DMS114 treated with DMSO at 0.1 percent for 48 hours (cell line): ENCODE data around the gene CLDND1.

Experiments used
- DNase-seq: peaks from one replicate; lab custom pipeline; 2025; ENCODE audit not compliant: unreplicated experiment; lab: John Stamatoyannopoulos, UW

The CLDND1 gene

GRCh38 chr3:98518816-98519215 is 3.9 kb downstream of the CLDND1 start:
- no peak for DNase-seq

GRCh38 chr3:98514948-98515347 is 7.8 kb downstream of the CLDND1 start:
- DNase-seq: no peak

GRCh38 chr3:98513736-98514135 is 9.0 kb downstream of the CLDND1 start:
- no peak for DNase-seq

- DNase-seq: no peak
Observed at GRCh38 chr3:98513091-98513511, 9.6 kb downstream of the CLDND1 start.

- no peak for DNase-seq
Observed at GRCh38 chr3:98512576-98512975, 10.1 kb downstream of the CLDND1 start.

- no peak for DNase-seq
Observed at GRCh38 chr3:98508582-98508981, 14.1 kb downstream of the CLDND1 start.

DNA sequence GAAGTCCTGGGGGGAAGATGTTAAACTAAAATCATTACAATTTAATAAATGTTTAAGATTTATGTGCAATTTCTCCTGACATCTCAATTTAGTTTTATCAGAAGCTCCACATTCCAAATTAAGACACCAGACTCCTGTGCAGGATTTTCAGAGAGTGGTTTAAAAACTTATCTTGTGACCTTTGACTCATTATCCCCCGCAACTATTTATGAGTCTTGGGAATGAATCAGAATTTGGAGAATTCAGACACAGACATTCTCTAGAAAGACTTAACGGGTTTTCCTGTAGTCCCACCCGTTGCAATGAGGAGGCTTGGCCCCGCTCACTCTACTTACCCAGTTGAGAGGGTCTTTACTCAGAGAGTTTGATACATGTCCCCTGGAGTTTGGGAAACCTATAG is 18.2 kb downstream of the CLDND1 start:
- DNase-seq: no peak

DNA sequence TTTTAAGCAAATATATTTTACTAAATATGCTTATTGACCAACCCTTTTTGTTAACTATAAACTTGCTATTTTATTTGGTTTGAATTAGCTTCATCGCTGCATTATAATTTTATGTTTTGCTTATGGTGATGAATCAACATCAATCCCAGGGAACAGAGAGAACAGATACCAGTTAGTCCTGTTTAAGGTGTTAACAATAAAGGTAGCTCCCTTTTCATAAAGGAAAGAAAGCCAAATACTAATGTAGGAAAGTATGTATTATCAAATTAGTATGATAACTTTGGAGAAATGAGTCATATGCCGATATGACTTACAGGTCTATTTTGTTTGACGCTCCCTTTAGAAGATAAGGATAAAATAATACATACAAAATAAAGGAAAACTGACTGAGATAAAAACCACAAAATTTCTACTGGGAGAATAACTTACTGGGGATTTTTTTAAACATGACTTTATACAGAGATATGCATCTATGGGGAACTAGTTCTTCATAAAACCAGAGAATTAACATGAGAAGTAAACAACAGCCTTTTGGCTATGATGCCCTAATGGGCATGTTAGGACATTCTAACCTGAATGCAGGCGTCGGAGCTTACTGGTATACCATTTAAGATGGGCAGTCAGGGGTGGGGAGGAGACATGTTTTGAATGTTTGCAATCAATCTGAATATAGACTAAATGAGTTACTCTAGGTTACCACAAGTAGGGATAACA is 20.7 kb downstream of the CLDND1 start:
- no peak for DNase-seq

DNA sequence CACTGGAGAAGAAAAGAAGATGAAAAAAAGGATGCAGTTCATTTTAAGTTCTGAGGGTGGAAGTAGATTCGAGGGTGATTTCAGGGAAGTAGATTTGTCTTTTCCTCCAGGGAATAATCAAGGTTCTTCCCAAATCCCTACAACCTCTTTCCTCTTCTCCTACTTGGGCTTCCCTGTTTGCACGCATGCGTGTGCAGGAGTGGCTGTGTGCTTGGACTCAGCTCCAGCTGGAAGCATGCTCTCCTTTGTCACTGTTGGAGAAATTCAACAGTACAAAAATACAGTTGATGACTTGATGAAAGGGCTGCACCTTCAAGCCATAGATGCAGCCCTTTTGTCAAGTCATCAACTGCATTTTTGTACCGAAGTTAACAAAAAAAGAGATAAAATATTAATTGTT is 21.4 kb downstream of the CLDND1 start:
- DNase-seq: no peak

DNA sequence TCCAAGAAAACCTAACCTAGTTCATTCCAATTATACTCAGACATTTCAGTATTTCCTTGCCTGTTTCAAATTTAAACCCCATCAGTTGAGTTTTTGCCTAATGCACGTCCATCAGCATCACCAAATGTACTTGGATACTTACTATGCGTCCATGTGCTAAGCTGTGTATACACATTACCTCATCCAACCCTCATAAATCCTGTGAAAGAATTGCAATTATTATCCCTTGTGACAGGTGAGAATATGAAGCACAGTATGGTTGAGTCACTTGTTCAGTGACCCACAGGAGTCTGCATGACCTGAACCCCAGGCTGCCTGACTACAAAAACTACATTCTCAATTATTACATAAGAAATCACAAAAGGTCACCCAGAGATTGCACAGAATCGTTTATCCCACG is 22.7 kb downstream of the CLDND1 start:
- DNase-seq: no peak

DNA sequence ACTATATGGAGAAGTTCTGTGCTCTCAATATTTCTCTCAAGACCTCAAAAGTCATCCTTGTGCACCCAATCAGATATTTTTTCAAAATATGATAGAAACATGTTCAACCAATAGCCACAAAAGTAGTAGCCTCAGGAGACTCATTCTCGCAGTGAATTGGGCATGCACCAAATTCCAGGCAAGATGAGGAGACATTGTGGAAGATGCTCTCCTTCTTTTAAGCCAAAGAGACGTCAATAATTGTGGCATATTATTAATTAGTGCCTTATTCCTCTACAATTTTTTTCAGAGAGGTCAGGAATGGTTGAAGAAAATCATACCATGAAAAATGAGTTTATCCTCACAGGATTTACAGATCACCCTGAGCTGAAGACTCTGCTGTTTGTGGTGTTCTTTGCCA is 25.3 kb downstream of the CLDND1 start, which contains the start of gene OR5K2:
TSS of gene OR5K2 (plus strand) at position 301 of the 400 bp plus-strand sequence. CDS start at position 301, 0 bp downstream.
- DNase-seq: no peak

- no peak for DNase-seq
Observed at GRCh38 chr3:98483626-98484025, 39.1 kb downstream of the CLDND1 start.

GRCh38 chr3:98482717-98483482 is 39.8 kb downstream of the CLDND1 start:
- no peak for DNase-seq
